HS-5 (cell line): Measurements from ENCODE around the gene PSG4.
"Not testable (repeated sequence)": the region's sequence is repeated elsewhere in the genome, so short reads cannot be mapped to it uniquely, and the experiment has no call there.

Source experiments
- DNase-seq: peaks from one replicate; pipeline ENCODE4 v3.0.0-alpha.2; 2012; ENCODE audit warnings: low read depth

Gene PSG4

GRCh38 chr19:43198686-43199419 lies 6.6 kb downstream of the PSG4 start:
- DNase-seq = not testable (repeated sequence)

GRCh38 chr19:43197666-43198397 lies 7.6 kb downstream of the PSG4 start:
- not testable (repeated sequence) for DNase-seq

GRCh38 chr19:43194397-43194796 lies 11.0 kb downstream of the PSG4 start:
- DNase-seq = not testable (repeated sequence)

GRCh38 chr19:43192381-43193155 lies 12.9 kb downstream of the PSG4 start:
- not testable (repeated sequence) for DNase-seq

- not testable (repeated sequence) for DNase-seq
Measured at GRCh38 chr19:43188092-43188491, 17.3 kb downstream of the PSG4 start.

GRCh38 chr19:43186311-43186935 lies 19.0 kb downstream of the PSG4 start, which contains the start of gene PSG5:
Gene PSG5 (minus strand): TSS chr19:43186536. CDS start chr19:43186405, 131 bp downstream.
- DNase-seq = not testable (repeated sequence)

- DNase-seq = peak; percentile 88
Measured at GRCh38 chr19:43181869-43182771, 23.3 kb downstream of the PSG4 start.

- not testable (repeated sequence) for DNase-seq
Measured at GRCh38 chr19:43179569-43180147, 25.8 kb downstream of the PSG4 start.

- not testable (repeated sequence) for DNase-seq
Measured at GRCh38 chr19:43178577-43178976, 26.9 kb downstream of the PSG4 start.

GRCh38 chr19:43165906-43166305 lies 39.5 kb downstream of the PSG4 start:
- DNase-seq = not testable (repeated sequence)

- DNase-seq = not testable (repeated sequence)
Measured at GRCh38 chr19:43163135-43163534, 42.3 kb downstream of the PSG4 start.

GRCh38 chr19:43162261-43162660 lies 43.2 kb downstream of the PSG4 start:
- not testable (repeated sequence) for DNase-seq

- DNase-seq = no peak
Measured at GRCh38 chr19:43152214-43152613, 53.2 kb downstream of the PSG4 start.

- DNase-seq = peak; percentile 82
Measured at GRCh38 chr19:43149788-43150187, 55.6 kb downstream of the PSG4 start.

GRCh38 chr19:43148233-43148632 lies 57.2 kb downstream of the PSG4 start:
- DNase-seq = peak; percentile 91
